Measurements from ENCODE around the gene TMEM132C.

TMEM132C gene

DNA sequence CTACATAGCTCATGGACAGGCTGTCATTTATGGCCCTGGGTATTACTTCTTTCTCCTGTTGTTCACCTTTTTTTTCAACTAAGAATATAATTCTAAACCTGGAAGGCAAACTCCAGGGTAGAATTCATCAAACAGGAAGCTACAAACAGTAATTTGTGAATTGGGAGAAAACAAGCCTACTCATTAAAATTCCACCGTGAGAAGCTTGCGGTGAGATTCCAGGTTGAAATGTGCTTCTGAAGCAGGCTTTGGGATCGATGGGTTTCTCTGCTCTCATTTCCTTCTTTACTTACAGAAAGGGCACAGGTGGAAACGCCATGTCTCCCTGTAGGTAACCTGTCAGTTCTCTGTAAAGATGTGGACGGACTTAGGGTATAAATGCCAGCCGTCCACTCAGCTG, 257.5 kb downstream of the TMEM132C start:
- in situ Hi-C loops (cut with MboI; ENCODE audit: low pct_unique_long_range_greater_than_20kb, low sequenced_read_pairs): no loop called here
- no peak for DNase-seq

DNA sequence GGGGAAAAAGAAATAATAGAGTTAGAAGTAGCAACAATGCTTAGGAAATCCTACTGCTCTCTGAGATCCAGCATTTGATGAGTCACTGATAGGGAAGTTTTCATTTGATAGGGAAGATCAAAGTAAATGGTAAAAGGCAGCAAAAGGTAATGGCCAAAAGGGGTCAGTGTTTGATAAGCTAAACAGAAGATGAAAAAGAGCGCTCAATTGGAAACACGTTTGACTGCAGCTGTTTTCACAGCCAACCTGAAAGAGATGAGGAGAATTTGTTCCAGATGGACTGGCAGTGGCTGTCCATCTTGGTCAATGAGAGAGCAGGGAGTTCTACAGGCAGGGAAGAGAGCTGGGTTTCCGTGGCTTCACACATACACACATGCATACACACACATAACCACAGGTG, 264.2 kb downstream of the TMEM132C start:
- DNase-seq: no peak
- in situ Hi-C loops (cut with MboI; ENCODE audit: low pct_unique_long_range_greater_than_20kb, low sequenced_read_pairs): no loop called here

DNA sequence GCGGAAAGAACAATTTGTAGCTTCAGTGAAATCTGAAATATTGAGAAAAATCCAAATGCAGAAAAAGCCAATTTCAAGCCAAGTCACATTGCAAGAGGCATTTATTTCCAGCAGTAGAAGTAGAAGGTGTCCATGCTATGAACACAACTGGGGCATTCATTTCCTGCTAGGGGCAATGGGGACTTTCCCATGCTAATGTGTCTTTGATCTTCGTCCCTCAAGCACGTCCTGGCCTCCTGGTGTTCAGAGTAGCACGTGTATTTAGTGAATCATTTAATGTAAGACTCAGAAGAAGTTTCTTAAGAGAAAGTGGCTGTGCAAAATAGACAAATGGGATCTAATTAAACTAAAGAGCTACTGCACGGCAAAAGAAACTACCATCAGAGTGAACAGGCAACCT, 267.9 kb downstream of the TMEM132C start:
- in situ Hi-C loops (cut with MboI; ENCODE audit: low pct_unique_long_range_greater_than_20kb, low sequenced_read_pairs): no loop called here
- no peak for DNase-seq

DNA sequence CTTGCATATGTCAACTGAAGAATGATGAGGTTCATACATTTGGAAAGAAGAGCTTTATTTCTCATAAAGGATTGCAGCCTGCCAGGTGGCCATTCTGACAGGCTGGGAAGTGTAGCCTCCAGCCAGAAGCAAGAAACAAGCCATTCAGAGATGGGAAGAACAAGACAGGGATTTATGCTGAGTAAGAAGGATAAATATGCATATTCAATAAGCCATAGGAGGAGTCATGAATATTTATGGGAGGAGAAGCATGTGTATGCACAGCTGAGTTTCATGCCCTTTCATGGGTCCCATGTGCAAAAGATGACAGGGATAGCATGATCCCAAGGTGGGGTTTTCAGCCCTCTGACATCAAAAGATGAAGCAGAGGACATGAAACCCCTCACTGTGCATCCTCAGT, 269.8 kb downstream of the TMEM132C start:
- in situ Hi-C loops (cut with MboI; ENCODE audit: low pct_unique_long_range_greater_than_20kb, low sequenced_read_pairs): no loop called here
- no peak for DNase-seq

DNA sequence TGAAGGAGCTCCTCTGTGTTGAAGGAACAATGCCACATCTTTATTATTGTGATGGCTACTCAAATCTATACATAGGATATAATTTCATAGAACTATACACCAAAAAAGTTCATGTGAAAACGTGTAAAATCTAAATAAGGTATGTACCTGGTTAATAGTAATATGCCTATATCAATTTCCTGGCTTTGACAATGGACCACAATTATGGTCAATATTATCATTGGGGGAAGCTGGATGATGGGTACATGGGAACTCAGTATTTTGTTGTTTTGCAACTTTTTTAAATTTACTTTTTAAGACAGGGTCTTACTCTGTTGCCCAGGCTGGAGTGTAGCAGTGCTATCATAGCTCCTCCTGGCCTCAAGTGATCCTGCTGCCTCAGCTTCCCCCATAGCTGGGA, 270.7 kb downstream of the TMEM132C start:
- in situ Hi-C loops (cut with MboI; ENCODE audit: low pct_unique_long_range_greater_than_20kb, low sequenced_read_pairs): no loop called here

DNA sequence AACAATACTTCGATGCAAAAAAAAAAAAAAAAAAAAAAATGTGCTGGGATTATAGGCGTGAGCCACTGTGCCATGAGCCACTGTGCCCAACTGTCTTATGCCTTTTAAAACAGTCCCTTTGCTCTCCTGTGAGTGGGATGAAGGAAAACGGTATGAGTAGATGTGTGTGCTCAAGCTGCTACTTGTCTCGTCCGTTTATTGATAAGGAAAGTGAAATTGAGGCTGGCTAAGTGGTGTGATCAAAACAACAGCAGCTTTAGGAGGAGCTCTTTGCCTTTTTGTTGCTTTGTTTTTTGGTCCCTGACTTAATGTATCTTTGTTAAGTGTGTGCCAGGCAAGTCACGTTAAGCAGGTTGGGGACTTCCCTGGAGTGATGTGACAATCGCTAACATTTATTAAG, 275.9 kb downstream of the TMEM132C start:
- in situ Hi-C loops (cut with MboI; ENCODE audit: low pct_unique_long_range_greater_than_20kb, low sequenced_read_pairs): no loop called here

More for the DNA sequence above, 270.7 kb downstream of the TMEM132C start:
- no peak for DNase-seq

DNA sequence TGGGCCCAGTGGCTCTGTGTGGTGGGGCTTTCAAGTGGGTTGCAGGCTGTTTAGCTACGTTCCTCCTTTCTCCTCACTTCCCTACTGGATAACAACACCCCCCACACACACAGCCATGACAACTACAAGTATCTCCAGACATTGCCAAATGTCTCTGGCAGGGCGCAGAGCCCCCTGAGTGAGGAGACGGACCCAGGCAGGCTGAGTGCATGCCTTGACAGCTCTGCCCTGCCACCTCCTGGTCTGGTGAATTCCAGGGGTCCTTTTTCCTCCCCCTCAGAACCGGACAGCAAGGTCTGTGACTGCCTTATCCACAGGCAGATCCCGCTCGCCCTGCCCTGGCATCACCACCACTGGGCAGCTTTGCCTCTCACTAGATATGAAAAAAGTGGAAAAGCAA, 276.5 kb downstream of the TMEM132C start:
- no peak for DNase-seq
- in situ Hi-C loops (cut with MboI; ENCODE audit: low pct_unique_long_range_greater_than_20kb, low sequenced_read_pairs): no loop called here

More for the DNA sequence above, 275.9 kb downstream of the TMEM132C start:
- DNase-seq: no peak

DNA sequence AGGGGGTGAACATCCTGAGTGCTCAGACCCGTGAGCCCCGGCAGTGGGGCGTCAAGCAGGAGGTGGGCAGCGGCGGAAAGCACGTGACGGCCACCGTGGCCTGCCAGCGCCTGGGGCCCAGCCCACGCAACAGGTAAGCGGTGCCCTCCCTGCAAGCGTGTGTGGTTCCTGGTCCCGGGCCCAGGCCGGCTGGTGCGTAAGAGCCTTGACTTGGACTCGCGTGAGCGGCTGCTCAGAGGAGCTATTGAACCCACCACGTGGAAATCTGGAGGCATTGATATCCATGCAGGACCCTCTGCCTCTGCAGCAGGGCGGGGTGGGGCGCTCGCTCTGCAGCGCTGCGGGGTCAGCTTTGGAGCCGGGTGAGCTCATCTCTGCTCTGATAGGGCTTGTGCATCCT, 277.0 kb downstream of the TMEM132C start:
- DNase-seq: no peak
- in situ Hi-C loops (cut with MboI; ENCODE audit: low pct_unique_long_range_greater_than_20kb, low sequenced_read_pairs): no loop called here

DNA sequence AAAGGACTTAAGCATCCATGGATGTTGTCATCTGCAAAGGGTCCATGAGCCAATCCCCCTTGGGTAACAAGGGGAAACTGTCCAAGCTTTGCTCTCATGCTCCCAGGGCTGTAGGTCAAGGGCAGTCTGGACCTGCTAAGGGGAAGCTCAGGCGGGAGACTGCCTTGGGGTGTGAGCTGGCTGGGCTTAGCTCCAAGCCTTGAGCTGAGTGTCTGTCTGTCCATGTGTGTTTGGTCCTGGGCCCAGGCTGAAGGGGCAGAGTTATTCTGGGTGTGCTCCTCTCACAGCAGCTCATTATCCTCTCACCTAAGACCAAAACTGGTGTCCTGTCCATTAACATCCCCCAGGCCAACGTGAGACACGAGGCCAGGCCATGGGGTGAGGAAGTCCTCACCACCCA, 282.0 kb downstream of the TMEM132C start:
- in situ Hi-C loops (cut with MboI; ENCODE audit: low pct_unique_long_range_greater_than_20kb, low sequenced_read_pairs): no loop called here
- DNase-seq: no peak

DNA sequence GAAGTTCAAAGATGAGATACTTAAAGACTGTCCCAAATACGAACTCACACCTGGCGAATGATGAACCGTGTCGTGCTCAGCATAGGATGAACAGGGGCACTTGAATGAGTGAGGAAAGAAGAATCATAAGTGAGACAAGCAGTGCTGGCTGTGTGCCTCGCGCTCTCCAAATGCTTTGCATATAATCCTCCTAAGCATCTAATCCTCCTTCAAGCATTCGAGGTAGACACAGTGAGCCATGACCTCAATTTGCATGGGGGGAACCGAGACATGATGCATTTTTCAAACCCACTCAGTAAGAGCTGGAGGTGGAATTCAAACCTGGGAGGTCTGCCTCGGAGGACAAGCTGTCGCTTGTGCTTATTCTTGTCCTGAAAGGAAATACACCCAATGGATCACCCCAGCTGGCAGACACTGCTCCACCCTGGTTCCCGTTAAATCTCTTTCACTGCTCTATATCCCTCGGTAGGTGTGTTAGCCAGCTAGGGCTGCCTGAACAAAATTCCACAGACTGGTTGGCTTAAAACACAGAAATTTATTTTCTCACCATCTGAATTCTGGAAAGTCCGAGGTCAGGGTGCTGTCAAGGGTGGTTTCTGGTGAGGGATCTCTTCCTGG, 282.7 kb downstream of the TMEM132C start:
- no peak for DNase-seq
- in situ Hi-C loops (cut with MboI; ENCODE audit: low pct_unique_long_range_greater_than_20kb, low sequenced_read_pairs): no loop called here

DNA sequence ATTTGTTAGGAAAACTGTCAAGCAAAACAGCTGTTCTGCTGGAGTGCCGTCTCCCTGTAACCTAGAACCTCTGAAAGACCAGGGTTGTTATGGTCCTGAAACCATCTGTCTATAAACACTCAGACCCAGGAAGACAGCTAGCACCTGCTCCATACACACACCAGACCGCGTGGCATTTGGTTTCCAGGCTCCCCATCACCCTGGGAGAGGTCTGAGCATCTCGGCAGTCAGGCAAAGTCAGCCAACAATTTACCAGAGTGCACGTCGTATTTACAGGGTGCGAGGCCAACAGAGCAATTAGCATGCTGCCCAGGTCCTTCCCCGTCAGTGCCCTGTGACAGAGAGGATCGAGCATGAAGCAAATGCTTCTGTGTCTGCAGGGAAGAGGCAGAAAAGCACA, 284.3 kb downstream of the TMEM132C start:
- no peak for DNase-seq
- in situ Hi-C loops (cut with MboI; ENCODE audit: low pct_unique_long_range_greater_than_20kb, low sequenced_read_pairs): no loop called here

DNA sequence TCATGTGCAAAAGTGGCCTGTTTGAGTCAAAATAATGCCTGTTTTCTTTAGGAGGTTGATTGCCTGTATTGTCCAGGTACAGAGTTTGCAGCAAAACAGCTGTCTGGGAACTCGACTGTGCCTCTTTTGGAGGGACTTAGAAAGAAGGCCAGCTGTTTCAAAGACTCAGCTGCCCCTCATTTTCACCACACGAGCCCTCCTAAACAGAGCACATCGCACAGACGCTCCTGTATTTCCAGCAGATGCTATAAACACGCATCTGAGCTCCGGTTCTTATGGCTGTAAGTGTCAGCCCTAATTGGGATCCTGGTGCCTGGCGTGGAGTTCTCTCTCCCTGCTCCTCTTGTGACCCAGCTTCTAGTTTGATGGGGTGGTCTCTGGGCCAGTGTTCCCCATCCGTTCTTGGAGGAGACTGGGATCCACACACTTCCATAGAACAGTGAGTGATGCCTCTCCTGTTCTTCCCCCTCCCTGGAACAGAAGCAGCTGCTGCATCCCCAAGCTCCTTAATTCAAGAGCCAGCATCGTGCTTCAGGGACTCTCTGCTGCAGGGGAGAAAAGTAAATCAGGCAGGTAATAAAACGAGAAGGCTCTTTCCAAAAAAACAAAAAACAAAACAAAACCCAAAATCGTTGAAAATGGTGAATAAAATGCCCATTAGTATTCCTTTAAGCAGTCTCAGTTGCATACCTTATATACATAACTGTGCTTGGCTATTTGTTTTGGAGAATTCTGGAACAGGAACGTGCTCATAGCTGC, 287.8 kb downstream of the TMEM132C start:
- in situ Hi-C loops (cut with MboI; ENCODE audit: low pct_unique_long_range_greater_than_20kb, low sequenced_read_pairs): no loop called here
- no peak for DNase-seq

DNA sequence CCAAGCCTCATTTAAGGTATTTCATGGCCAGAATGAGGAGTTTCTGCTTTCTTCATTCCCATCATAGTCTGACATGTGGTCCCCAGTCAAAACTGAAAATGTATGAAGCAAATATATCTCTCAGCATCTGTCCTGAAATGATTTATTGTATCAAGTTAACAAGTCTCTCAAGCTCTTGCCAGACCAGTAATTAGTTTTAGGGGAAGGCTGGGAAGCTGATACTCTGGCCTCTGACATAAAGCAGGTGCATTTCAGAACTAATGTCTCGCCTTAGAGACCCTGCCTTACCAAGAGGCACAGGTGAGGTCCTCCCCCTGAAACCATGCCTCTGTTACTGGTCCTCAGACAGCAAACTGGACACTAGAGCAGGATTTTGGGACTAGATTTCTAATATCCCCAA, 290.3 kb downstream of the TMEM132C start:
- DNase-seq: no peak

DNA sequence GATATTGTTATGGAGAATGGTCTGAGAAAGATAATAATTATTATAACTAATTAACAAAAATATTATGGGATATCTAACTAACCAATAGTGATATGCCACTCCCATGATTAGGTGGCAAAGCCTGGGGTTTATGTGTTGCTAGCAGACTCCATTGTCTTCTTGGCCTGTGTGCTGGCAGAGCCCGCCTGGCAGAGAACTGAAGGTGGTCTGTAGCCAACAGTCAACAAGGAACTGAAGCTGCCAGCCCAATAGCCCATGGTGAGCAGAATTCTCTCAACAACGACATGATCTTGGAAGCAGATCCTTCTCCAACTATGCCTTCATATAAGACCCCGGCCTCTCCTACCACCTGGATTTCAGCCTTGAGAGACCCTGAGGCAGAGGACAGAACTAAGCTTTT, 298.0 kb downstream of the TMEM132C start:
- DNase-seq: no peak
- in situ Hi-C loops (cut with MboI; ENCODE audit: low pct_unique_long_range_greater_than_20kb, low sequenced_read_pairs): no loop called here

More for the DNA sequence above, 290.3 kb downstream of the TMEM132C start:
- in situ Hi-C loops (cut with MboI; ENCODE audit: low pct_unique_long_range_greater_than_20kb, low sequenced_read_pairs): no loop called here

DNA sequence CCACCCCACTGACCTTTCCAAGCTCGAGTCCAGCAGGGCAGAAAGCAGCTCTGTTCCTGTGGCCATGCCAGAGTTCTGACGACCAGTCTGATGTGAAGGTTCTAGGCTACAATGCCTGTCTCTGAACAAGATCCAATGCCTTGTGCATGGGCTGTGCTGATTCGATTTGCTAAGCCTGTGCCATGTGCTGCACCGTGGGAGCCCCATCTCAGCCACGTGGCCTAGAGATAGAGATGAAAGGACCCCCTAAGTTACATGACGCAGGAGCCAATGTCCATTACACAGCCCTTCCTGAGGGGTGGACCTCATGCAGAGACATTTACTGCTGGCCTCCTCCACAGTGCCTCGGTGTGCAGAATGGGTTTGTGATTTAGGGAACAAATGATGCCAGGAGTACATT, 300.8 kb downstream of the TMEM132C start:
- in situ Hi-C loops (cut with MboI; ENCODE audit: low pct_unique_long_range_greater_than_20kb, low sequenced_read_pairs): no loop called here
- no peak for DNase-seq

DNA sequence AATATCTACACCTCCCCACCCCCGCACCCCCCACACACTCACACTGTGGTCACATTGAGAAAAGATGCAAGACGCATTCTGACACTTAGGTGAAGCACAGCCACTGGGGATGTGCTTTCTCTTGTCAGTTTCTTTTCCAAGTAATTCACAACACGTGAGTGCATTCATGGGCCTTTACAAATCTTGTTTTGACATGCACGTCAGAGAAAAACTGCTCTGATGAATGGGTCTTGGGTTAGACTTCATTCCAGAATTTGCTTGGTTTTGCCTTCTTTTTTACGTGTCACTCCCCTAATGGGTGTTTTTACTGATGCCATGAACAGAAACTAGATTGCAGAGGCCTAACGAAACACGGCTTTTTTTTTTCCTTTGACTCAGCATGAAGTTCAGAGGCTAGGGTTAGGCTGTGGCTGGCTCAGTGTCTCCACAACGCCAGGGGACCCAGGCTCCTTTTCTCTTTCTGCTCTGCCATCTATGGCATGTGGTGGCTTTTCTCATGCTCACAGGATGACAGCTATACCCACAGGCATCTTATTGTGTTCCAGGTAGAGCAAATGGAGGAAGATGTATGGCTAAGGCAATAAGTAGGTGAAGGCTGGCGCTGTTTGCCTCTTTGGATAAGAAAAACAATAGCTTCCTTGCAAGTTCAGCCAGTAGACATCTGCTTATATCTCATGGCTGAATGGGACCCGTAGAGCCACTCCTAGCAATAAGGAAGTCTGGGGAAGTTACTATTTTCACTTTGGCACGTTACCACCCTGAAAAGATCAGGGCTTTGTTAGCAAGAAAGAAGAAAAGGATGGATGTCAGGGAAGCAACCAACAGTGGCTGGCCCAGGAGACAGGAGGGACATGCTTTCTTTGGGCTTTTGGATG, 303.5 kb downstream of the TMEM132C start:
- in situ Hi-C loops (cut with MboI; ENCODE audit: low pct_unique_long_range_greater_than_20kb, low sequenced_read_pairs): no loop called here

DNA sequence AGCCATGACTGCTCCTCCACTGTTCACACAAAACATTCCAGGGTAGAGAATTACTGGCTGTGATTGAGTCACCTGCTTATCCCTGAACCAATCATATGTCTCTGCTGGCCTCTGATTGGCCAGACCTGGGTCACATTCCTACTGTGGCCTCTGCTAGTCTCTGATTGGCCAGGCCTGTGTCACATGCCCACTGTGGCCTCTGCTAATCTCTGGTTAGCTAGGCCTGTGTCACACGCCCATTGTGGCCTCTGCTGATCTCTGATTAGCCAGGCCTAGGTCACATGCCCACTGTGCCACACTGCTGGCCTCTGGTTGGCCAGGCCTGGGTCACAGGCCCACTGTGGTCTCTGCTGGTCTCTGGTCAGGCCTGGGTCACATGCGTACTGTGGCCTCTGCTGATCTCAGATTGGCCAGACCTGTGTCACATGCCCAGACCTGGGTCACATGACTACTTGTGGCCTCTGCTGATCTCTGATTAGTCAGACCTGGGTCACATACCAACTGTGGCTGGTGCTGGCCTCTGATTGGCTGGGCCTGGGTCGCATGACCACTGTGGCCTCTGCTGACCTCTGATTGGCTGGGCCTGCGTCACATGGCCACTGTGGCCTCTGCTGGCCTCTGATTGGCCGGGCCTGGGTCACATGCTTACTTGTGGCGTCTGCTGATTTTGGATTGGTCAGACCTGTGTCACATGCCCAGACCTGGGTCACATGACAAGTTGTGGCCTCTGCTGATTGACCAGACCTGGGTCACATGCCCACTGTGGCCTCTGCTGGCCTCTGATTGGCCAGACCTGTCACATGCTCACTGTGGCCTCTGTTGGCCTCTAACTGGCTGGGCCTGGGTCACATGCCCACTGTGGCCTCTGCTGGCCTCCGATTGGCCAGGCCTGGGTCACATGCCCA, 305.2 kb downstream of the TMEM132C start:
- in situ Hi-C loops (cut with MboI; ENCODE audit: low pct_unique_long_range_greater_than_20kb, low sequenced_read_pairs): no loop called here
- DNase-seq: no peak

More for the DNA sequence above, 303.5 kb downstream of the TMEM132C start:
- DNase-seq: no peak

DNA sequence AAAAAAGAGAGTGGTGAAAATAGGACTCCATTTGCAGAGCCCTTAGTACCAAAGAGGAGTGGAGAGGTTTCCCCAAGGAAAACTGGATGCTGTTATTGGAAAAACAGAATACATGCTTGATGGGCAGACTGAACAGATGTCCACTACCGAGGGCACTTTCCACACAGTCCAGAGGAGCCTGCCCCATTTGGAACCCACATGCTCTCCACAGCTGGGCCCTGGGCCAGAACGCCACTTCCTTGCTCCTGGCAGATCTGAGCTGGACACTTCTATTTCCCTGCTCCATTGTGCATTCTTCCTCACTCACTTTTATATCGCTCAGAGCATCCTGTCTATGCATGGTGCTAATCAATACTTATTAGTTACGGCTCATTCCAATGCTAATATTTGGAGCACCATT, 306.9 kb downstream of the TMEM132C start:
- DNase-seq: no peak

DNA sequence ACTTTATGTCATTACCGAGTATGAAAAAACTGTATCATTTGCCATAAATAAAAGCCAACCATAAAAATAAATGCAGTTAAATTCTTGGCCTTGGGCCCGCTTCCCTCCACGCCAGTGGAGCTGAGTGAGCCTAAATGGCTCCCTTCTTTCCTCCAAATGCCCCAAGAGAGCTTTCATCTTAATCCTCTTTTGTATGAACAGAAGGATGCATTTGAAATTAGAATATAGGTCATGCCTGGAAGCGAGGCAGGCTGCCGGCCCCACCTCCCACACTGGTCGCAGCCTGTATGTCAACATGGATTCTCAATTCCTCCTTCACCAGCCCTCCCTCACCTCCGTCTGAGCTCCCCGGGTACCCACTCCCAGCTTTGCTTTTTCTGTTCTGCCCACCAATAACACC, 311.1 kb downstream of the TMEM132C start:
- DNase-seq: no peak
- in situ Hi-C loops (cut with MboI; ENCODE audit: low pct_unique_long_range_greater_than_20kb, low sequenced_read_pairs): no loop called here

More for the DNA sequence above, 306.9 kb downstream of the TMEM132C start:
- in situ Hi-C loops (cut with MboI; ENCODE audit: low pct_unique_long_range_greater_than_20kb, low sequenced_read_pairs): no loop called here
